B cell (primary cell): Measurements from ENCODE around the gene CYP3A4.

ENCODE experiments used
- CTCF ChIP-seq: fragments of 200-600 bp; IDR thresholded peaks from one replicate; pipeline ENCODE4 v1.8.0; 2022; ENCODE audit warnings: antibody characterized with exemption, mild to moderate bottlenecking
- EZH2 ChIP-seq: IDR thresholded peaks from 2 replicates; pipeline ENCODE4 v1.6.1; 2012; ENCODE audit warnings: borderline replicate concordance, low read depth, mild to moderate bottlenecking, moderate library complexity, low read length; ENCODE audit not compliant: insufficient read depth, poor library complexity, severe bottlenecking

GRCh38 chr7:99762680-99763327, 21.2 kb downstream of the CYP3A4 start:
- TF ChIP-seq CTCF, result no peak
- TF ChIP-seq EZH2, result no peak
